ENCODE data around the gene FGB.
"Not testable (repeated sequence)": the region's sequence is repeated elsewhere in the genome, so short reads cannot be mapped to it uniquely, and the experiment has no call there.

Gene FGB

GRCh38 chr4:154566639-154567204, 3.9 kb downstream of the FGB start:
- no peak for DNase-seq (ENCODE audit: low read depth)

- no peak for DNase-seq (ENCODE audit: low read depth)
These were observed 6.2 kb downstream of the FGB start for GRCh38 chr4:154569028-154569427.

- DNase-seq (ENCODE audit: low read depth), result no peak
These were observed 6.8 kb downstream of the FGB start for GRCh38 chr4:154569584-154569983.

- no peak for DNase-seq (ENCODE audit: low read depth)
These were observed 10.5 kb downstream of the FGB start for GRCh38 chr4:154573190-154573870.

GRCh38 chr4:154574311-154574710, 11.5 kb downstream of the FGB start:
- DNase-seq (ENCODE audit: low read depth), result no peak

- DNase-seq (ENCODE audit: low read depth), result no peak
These were observed 14.5 kb downstream of the FGB start for GRCh38 chr4:154577324-154577723.

GRCh38 chr4:154578919-154579318, 16.1 kb downstream of the FGB start:
- no peak for DNase-seq (ENCODE audit: low read depth)

GRCh38 chr4:154579927-154580326, 17.1 kb downstream of the FGB start:
- DNase-seq (ENCODE audit: low read depth), result no peak

GRCh38 chr4:154582723-154583122, 19.9 kb downstream of the FGB start:
- DNase-seq (ENCODE audit: low read depth), result no peak

- DNase-seq (ENCODE audit: low read depth), result no peak
These were observed 20.4 kb downstream of the FGB start for GRCh38 chr4:154583230-154583629.

GRCh38 chr4:154583677-154584076, 20.9 kb downstream of the FGB start:
- DNase-seq (ENCODE audit: low read depth), result no peak

GRCh38 chr4:154584259-154584658, 21.4 kb downstream of the FGB start:
- DNase-seq (ENCODE audit: low read depth), result no peak

- DNase-seq (ENCODE audit: low read depth), result no peak
These were observed 22.7 kb downstream of the FGB start for GRCh38 chr4:154585369-154586018.

GRCh38 chr4:154586296-154587033, 23.7 kb downstream of the FGB start:
- no peak for DNase-seq (ENCODE audit: low read depth)

- no peak for DNase-seq (ENCODE audit: low read depth)
These were observed 25.4 kb downstream of the FGB start for GRCh38 chr4:154588198-154588597.

- no peak for DNase-seq (ENCODE audit: low read depth)
These were observed 26.7 kb downstream of the FGB start for GRCh38 chr4:154589296-154590197.

GRCh38 chr4:154590329-154591006, 27.7 kb downstream of the FGB start, which contains the start of gene FGA:
FGA (minus strand) TSS chr4:154590742; CDS start chr4:154590687, 55 bp downstream.
- DNase-seq (ENCODE audit: low read depth), result no peak

GRCh38 chr4:154591890-154592289, 29.1 kb downstream of the FGB start:
- no peak for DNase-seq (ENCODE audit: low read depth)

GRCh38 chr4:154593868-154594267, 31.1 kb downstream of the FGB start:
- no peak for DNase-seq (ENCODE audit: low read depth)

GRCh38 chr4:154594343-154594742, 31.5 kb downstream of the FGB start:
- not testable (repeated sequence) for DNase-seq (ENCODE audit: low read depth)

GRCh38 chr4:154595807-154596206, 33.0 kb downstream of the FGB start:
- no peak for DNase-seq (ENCODE audit: low read depth)
